ENCODE data around the gene SEPTIN12. TPM values are rescaled to one million over a fixed set of nuclear protein-coding genes. Genes with fewer than 3 reads are reported as not detected.

Gene SEPTIN12
- total RNA-seq, 1 experiment from 2014 or later: not detected

GRCh38 chr16:4765511-4766474, 22.4 kb downstream of the SEPTIN12 start:
- BruUV-seq (replicated peaks): TSS peak; percentile 70
- in situ Hi-C loops (cut with HindIII; ENCODE audit: low pct_unique_long_range_greater_than_20kb, low sequenced_read_pairs): no loop called here
- peaks cover 2% of the 10 kb centered on the region; the same call in 1 of the 2 replicates for H3K36me3 ChIP-seq (ENCODE audit: control insufficient read depth, insufficient read depth, low read length)

GRCh38 chr16:4763791-4764190, 24.4 kb downstream of the SEPTIN12 start:
- H3K27me3 ChIP-seq (ENCODE audit: control insufficient read depth, insufficient read depth, low read length): no peaks in the 10 kb centered on the region
- peaks cover 2% of the 10 kb centered on the region; the same call in 1 of the 2 replicates for H3K36me3 ChIP-seq (ENCODE audit: control insufficient read depth, insufficient read depth, low read length)
- H3K27ac ChIP-seq (ENCODE audit: low read length): no peak overlapping the region
- peaks cover 13% of the 10 kb centered on the region for H3K4me1 ChIP-seq (ENCODE audit: control insufficient read depth, insufficient read depth, low read length)
- no TSS peak for BruUV-seq (replicated peaks)
- H3K4me3 ChIP-seq (ENCODE audit: low read depth in 2 of 2, low read length in 2 of 2): no peak overlapping the region
- H3K9me3 ChIP-seq (ENCODE audit: control insufficient read depth, insufficient read depth, low read depth, low read length): no peaks in the 10 kb centered on the region
- ATAC-seq (no peak), DNase-seq (ENCODE audit: low read depth, low spot score) (no peak)
- in situ Hi-C loops (cut with HindIII; ENCODE audit: low pct_unique_long_range_greater_than_20kb, low sequenced_read_pairs): no loop called here
- POLR2A ChIA-PET: no interaction called here
- intact Hi-C loops (cut with micrococcal nuclease; ENCODE audit: unreplicated experiment): no loop called here
- CTCF ChIA-PET: no interaction called here
- TF ChIP-seq CTCF (IDR thresholded peaks at IDR 0.05): no peak
- TF ChIP-seq POLR2AphosphoS5 (IDR thresholded peaks at IDR 0.05; ENCODE audit: low read depth, low read length): no peak
- no peak for TF ChIP-seq REST (IDR thresholded peaks at IDR 0.05; ENCODE audit: insufficient read depth in 1 of 2, low read depth in 2 of 2, low read length in 1 of 2)
- TF ChIP-seq SIN3A (IDR thresholded peaks at IDR 0.05; ENCODE audit: borderline replicate concordance, insufficient read depth, low read depth, low read length): no peak

More at GRCh38 chr16:4765511-4766474, 22.4 kb downstream of the SEPTIN12 start:
- Histone ChIP-seq H3K27ac (ENCODE audit: low read length) (peak overlapping the region; percentile 97), H3K27me3 (ENCODE audit: control insufficient read depth, insufficient read depth, low read length) (no peaks in the 10 kb centered on the region), H3K4me1 (ENCODE audit: control insufficient read depth, insufficient read depth, low read length) (peaks cover 18% of the 10 kb centered on the region), H3K9me3 (ENCODE audit: control insufficient read depth, insufficient read depth, low read depth, low read length) (no peaks in the 10 kb centered on the region), H3K4me3 (ENCODE audit: low read depth in 2 of 2, low read length in 2 of 2) (peak overlapping the region; percentile 70 to 94)
- CTCF ChIA-PET: no interaction called here
- no peak for TF ChIP-seq POLR2AphosphoS5 (IDR thresholded peaks at IDR 0.05; ENCODE audit: low read depth, low read length)
- no peak for TF ChIP-seq TCF7L2 (IDR thresholded peaks at IDR 0.05; ENCODE audit: low read depth, low read length)
- no peak for TF ChIP-seq CTCF (IDR thresholded peaks at IDR 0.05)
- no peak for TF ChIP-seq REST (IDR thresholded peaks at IDR 0.05; ENCODE audit: insufficient read depth in 1 of 2, low read depth in 2 of 2, low read length in 1 of 2)
- no peak for TF ChIP-seq SIN3A (IDR thresholded peaks at IDR 0.05; ENCODE audit: borderline replicate concordance, insufficient read depth, low read depth, low read length)
- ATAC-seq (no peak), DNase-seq (ENCODE audit: low read depth, low spot score) (no peak)
- intact Hi-C loops (cut with micrococcal nuclease; ENCODE audit: unreplicated experiment): no loop called here
- POLR2A ChIA-PET: no interaction called here

Data from Panc1 (cell line).